ENCODE data around the gene FAM120AOS.

The FAM120AOS gene

GRCh38 chr9:93456504-93456903 lies 3.1 kb upstream of the FAM120AOS start:
- TF ChIP-seq CTCF (IDR thresholded peaks at IDR 0.05; ENCODE audit: low read depth, low read length, missing control alignments): no peak
- no peak overlapping the region for H3K4me3 ChIP-seq (ENCODE audit: low read depth, low read length)
- DNase-seq (ENCODE audit: low read depth): no peak

- no peak overlapping the region for H3K4me3 ChIP-seq (ENCODE audit: low read depth, low read length)
- no peak for TF ChIP-seq CTCF (IDR thresholded peaks at IDR 0.05; ENCODE audit: low read depth, low read length, missing control alignments)
Measured at GRCh38 chr9:93456022-93456421, 2.6 kb upstream of the FAM120AOS start.

GRCh38 chr9:93452710-93453046 lies 703 bp downstream of the FAM120AOS start:
- no peak for DNase-seq (ENCODE audit: low read depth)
- H3K4me3 ChIP-seq (ENCODE audit: low read depth, low read length): peak overlapping the region; percentile 81
- no peak for TF ChIP-seq CTCF (IDR thresholded peaks at IDR 0.05; ENCODE audit: low read depth, low read length, missing control alignments)

More at GRCh38 chr9:93456022-93456421, 2.6 kb upstream of the FAM120AOS start:
- DNase-seq (ENCODE audit: low read depth): no peak

- peak overlapping the region; percentile 81 for H3K4me3 ChIP-seq (ENCODE audit: low read depth, low read length)
- TF ChIP-seq CTCF (IDR thresholded peaks at IDR 0.05; ENCODE audit: low read depth, low read length, missing control alignments): no peak
- no peak for DNase-seq (ENCODE audit: low read depth)
Measured at GRCh38 chr9:93451849-93452709, 1.3 kb downstream of the FAM120AOS start.

GRCh38 chr9:93450945-93451815 lies 2.2 kb downstream of the FAM120AOS start, which contains the start of gene FAM120A:
TSS of gene FAM120A (plus strand) at chr9:93451685. CDS start at chr9:93451916, 231 bp downstream.
- peak within 1 kb of the TSS; percentile 91 for H3K4me3 ChIP-seq (ENCODE audit: low read depth, low read length)
- no peak for DNase-seq (ENCODE audit: low read depth)
- no peak for TF ChIP-seq CTCF (IDR thresholded peaks at IDR 0.05; ENCODE audit: low read depth, low read length, missing control alignments)

- TF ChIP-seq CTCF (IDR thresholded peaks at IDR 0.05; ENCODE audit: low read depth, low read length, missing control alignments): no peak
- no peak overlapping the region for H3K4me3 ChIP-seq (ENCODE audit: low read depth, low read length)
- DNase-seq (ENCODE audit: low read depth): no peak
Measured at GRCh38 chr9:93447655-93448054, 5.7 kb downstream of the FAM120AOS start.

All from GM12864 (cell line).